Adrenal gland (tissue), 5 donors: ENCODE results near the gene SSTR3.
"Not testable (repeated sequence)": the region's sequence is repeated elsewhere in the genome, so short reads cannot be mapped to it uniquely, and the experiment has no call there.

Experiments used
- CTCF ChIP-seq, 6 experiments: fragments of 450-650 bp in 4 of 6; fragments of 200-600 bp in 2 of 6; sonication (generic) in 1 of 6; IDR thresholded peaks; 1 replicate in 5 of 6; 2 replicates in 1 of 6; pipeline versions ENCODE4 v1.5.1 to v1.8.0; 2016 to 2021; ENCODE audit warnings: antibody characterized with exemption in 6 of 6, mild to moderate bottlenecking in 2 of 6, moderate library complexity in 1 of 6
- POLR2A ChIP-seq, 2 donors: fragments of 450-650 bp; IDR thresholded peaks; one replicate each; pipeline ENCODE4 v1.6.1; 2017; ENCODE audit warnings: antibody characterized with exemption in 2 of 2, mild to moderate bottlenecking in 2 of 2, moderate library complexity in 1 of 2
- donor health status: DM: no; HTN: no; CAD: no.

- TF ChIP-seq CTCF, POLR2A (IDR thresholded peaks at IDR 0.05): not testable (repeated sequence)
Measured at GRCh38 chr22:37201443-37201820, 10.8 kb downstream of the SSTR3 start.
